Stromal cell of bone marrow (primary cell): ENCODE results near the gene COL4A4.

ENCODE experiments used
- DNase-seq: peaks from one replicate; pipeline ENCODE4 v3.0.0-alpha.2; 2012; ENCODE audit warnings: low read depth

The COL4A4 gene

GRCh38 chr2:227029426-227030105, 134.4 kb downstream of the COL4A4 start:
- DNase-seq = no peak

GRCh38 chr2:227025510-227025909, 138.5 kb downstream of the COL4A4 start:
- DNase-seq = no peak

DNA sequence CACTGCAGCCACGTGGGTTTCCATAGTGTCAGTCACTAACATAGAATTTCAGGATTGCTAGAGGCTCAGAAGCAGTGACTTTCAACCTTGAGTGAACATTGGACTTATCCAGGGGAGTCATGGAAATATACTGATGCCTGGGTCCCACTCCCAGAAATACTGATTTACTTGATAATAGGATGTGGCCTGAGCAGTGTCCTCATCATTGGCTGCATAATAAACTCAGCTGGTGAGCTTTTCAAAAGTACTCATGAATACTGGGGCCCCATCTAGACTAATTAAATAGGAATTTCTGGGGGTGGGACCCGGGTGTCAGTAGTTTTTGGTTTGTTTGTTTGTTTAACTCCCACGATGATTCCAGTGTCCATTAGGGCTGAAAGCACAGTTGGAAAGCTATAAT, 141.4 kb downstream of the COL4A4 start:
- DNase-seq = no peak

DNA sequence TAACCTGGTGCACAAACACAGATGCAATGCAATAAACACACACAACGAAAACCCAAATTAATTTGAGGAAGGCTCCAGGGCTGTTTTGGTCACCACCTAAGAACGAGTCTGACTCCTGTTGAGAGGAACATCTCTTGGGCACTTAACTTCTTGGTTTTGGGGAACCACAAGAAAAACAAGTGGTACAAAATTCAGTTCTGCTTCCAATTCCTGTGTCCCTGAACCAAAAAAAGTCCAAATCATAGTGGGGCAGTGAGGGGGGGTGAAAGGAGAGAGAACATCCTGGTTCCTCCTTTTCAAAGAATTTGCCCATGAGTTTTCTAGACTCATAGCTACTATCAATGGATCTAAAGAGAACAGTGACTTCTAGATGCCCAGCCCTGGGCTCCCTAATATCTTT, 143.6 kb downstream of the COL4A4 start:
- no peak for DNase-seq

GRCh38 chr2:227016894-227017293, 147.1 kb downstream of the COL4A4 start:
- DNase-seq = no peak

DNA sequence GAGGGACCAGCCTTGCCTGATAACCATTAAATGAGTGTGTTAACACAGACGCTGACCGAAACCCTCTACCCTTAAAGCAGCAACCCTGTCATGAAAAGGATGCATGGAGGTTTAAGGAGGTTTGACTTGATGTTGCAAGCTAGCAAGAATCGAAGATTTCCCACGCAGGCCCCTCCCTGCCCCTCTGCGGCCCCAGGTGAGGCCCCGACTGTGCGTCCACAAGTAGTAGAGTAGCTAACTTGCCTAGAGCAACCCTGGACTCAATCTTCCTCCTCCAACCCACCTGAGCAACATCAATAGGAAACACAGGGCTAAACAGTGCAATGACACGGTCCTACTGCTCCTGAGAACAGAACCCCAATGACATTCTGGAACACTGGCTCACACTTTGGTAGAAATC, 150.1 kb downstream of the COL4A4 start:
- no peak for DNase-seq

DNA sequence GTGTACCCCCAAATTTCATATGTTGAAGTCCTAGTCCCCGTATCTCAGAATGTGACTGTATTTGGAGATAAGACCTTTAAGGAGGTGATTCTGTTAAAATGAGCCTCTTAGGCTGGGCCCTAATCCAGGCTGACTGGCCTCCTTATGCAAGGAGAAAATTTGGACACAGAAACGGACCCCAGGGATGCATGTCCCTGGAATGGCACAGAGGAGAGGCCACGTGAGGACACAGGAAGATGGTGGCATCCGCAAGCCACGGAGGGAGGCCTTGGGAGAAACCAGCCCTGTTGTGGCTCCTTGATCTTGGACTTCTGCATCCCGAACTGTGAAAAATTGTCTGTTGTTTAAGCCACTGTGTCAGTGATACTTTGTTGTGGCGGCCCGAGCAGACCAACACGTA, 150.7 kb downstream of the COL4A4 start:
- no peak for DNase-seq

GRCh38 chr2:227010433-227010832, 153.6 kb downstream of the COL4A4 start:
- no peak for DNase-seq

GRCh38 chr2:227007940-227008339, 156.1 kb downstream of the COL4A4 start:
- no peak for DNase-seq

- DNase-seq = no peak
These were observed 156.9 kb downstream of the COL4A4 start for GRCh38 chr2:227007148-227007547.

DNA sequence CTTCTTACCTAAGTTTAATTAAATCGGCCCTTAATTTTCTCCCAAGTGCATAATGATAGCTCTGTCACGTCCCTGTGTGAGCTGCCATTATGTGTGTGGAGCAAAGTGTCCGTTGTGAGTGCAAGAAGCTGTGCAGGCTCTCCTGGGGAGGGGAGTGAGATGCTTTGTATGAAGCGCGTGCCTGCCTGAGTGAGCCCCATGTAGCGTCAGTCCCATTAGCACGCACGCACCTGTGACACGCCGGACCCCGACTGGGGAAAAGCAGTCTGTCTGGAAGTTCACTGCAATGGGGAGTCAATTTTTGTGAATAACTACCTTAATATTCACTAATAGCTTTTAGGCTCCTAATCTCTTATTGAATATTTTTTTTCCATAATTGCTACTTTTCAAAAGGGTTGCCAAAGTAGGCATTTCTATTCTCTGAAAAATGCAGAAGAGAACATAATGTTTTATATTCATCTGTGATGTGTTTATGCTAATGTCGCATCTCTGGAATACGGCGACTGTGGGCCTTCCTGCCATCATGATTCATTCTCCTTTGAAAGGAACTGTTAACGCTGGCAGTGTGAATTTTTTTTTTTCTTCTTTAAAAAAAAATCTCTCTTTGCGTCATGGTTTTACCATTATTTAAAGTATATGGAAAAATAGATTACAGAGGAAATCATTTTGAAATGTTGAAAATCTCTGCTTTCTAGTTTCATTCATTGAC, 157.7 kb downstream of the COL4A4 start:
- DNase-seq = no peak

DNA sequence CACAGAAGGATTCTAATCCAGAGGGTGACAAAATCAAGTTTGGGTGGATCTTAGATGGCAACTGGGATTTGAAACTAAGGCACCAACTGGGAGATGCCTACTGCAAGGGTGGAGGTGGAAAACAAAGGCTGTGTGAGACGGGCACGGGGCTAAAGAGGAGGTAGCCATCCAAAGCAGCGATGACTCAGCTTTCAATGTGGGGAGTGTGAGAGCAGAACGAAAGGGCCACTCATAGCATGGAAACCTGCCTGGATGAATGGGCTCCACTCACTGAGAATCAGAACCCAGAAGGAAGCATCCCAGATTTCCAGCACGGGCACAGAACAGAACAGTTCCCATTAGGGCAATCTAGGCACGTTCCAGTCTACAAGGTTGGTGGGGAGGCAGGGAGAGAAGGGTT, 159.5 kb downstream of the COL4A4 start:
- DNase-seq = no peak

DNA sequence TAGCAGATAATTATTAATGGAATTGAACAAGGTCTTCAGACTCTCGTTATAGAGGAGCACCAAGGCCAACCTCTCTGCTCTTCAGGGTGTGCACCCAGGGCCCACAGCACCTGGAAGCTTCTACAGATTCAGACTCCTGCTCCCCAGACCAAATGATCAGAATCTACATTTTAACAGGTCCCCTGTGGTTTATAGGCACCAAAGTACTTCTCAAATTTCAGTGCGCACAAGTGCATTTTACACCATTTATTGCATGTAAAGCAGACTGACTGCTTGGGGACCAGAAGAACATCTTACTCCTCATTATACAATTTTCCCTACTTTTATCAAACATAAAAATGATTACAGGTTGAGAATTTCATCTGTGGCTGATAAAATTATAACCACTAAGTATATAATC, 163.9 kb downstream of the COL4A4 start:
- no peak for DNase-seq

GRCh38 chr2:226999661-227000060, 164.3 kb downstream of the COL4A4 start:
- DNase-seq = no peak

DNA sequence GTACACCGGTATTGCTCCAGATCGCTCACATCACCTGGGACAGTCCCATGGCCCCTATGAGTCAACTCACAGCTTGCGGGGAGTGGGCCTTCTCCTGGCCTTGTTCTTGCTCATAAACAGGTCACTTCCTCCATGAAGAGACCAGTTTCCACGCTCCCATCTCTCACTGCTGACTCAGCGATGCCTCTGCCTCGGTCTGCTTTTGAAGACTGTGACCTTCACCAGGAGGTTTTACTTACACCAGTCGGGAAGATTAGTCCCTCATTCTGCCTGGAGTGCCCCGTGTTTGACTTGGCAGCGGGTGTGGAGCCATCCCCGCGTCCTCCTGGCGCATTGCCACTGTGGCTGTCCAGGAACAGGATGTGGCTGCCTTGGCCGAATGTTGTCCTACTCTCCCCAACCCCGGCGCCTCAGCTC, 168.4 kb downstream of the COL4A4 start:
- peak; percentile 50 for DNase-seq

DNA sequence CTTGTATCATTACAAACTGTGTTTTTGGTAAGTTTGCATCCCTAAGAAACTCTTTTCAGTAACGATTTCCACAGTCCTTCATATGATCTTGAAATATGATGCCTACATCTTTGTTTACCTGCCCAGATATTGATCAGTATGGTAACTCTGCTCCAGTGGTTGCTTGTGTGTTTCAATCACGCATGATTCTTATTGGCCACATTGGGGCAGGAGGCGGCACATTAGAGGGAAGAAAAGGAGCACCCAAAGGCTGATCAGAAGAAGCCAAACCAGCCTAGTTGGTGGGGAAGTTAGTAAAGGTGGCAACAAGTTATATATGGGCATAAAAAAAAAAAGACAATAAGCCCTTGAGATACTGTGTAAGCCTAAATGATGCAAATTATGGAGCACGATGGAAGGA, 169.2 kb downstream of the COL4A4 start:
- DNase-seq = no peak

GRCh38 chr2:226993171-226993570, 170.8 kb downstream of the COL4A4 start:
- DNase-seq = no peak

DNA sequence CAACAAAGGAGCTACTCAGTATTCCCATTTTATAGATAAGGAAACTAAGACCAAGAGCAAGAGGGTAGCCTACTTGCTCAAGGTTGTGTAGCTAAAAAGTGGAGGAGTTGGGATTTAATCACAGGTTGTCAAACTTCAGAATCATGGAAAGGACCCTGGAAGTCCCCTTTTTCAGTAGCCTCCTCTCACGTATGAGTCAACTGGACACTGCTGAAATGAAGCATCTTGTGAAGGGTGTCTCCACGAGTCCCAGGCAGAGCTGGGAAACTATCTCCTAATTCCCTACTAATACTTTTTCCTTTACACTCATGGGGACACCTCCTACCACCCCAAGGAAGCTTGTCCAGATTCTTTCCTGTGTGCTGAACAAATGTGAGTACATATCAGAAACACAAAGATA, 172.3 kb downstream of the COL4A4 start:
- DNase-seq = no peak

- DNase-seq = no peak
These were observed 178.4 kb downstream of the COL4A4 start for GRCh38 chr2:226985583-226985946.

DNA sequence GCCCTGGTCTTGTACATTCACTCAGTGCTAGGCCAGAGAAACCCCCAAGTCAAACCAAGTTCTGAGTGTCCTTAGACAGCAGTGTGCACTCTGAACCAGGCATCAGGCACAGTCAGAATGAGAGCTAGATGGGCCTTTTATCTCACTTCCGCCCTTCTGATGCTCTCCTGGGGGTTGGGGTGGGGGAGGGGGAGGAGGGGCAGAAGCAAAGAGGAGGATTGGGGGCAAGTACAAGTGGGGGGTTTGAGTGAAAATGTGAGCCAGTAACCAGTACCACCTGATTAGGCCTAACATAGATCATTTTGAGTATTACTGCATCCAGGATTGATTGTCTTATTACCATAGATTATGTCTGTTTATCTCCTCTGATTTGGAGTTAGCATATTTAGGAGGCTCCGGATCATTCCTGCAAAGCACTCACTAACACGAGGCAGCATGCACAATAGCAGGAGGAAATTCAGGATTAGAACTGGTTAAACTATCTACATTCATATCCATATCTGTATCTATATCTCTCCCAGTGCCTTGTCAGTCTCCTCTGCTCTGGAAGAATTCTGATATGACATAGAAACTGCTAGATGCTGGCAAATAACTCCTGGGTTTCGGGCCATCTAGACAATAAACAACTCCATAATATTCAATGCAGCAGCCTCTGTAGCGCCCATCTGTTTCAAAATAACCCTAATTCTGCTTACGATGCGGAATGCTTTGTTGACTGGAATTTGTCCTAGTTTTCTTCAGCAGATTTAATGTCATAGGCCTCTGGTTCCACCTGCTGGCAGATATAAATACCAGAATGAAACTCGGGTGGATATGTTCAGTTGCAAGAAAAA, 179.0 kb downstream of the COL4A4 start:
- peak; percentile 74 for DNase-seq

- DNase-seq = no peak
These were observed 179.9 kb downstream of the COL4A4 start for GRCh38 chr2:226983895-226984749.

DNA sequence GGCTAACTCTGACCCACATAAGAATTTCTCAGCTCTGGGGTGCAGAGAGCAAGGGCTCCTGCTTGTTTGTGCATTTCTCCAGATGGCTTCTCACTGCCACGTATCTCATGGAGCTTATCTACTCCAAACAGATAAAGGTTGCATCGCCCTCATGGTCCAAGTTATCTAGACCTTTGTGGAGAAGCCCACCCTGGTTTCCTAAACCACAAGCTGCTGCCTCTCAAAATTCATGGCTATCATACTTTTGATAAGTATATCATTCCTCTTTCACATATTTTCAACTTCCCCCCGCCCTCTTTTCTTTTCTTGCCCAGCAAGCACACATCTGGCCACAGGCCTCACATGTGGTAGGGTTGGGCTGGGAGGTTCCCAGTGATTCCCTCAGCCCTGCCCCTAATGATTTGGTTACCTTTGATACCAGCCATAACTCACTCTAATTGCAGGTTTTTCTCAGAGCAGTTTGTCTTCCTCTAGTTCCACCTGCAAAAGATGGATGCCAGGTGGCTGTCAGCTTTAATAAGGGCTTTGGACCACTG, 182.1 kb downstream of the COL4A4 start:
- DNase-seq = no peak
